Measurements from ENCODE around the gene AP2M1.

AP2M1 gene

GRCh38 chr3:184230603-184231528, 56.2 kb downstream of the AP2M1 start:
- ChIA-PET CTCF (interaction anchor here (1.3 to 8.6 kb wide), 5 partner anchors 9 to 22 kb away, joined by 4 to 160 read pairs (median 70); partner anchors contain the start of gene EEF1AKMT4), POLR2A (no interaction called here)
- no peak for TF ChIP-seq CTCF (IDR thresholded peaks at IDR 0.05; ENCODE audit: control extremely low read depth, extremely low read depth, low read depth, missing control alignments)
- no peak for DNase-seq (ENCODE audit: extremely low spot score)

- POLR2A ChIA-PET, result no interaction called here
- CTCF ChIA-PET, result interaction anchor here (1.3 to 1.4 kb wide), 2 partner anchors 11 to 18 kb away, joined by 4 to 5 read pairs; partner anchors contain the start of gene EEF1AKMT4
- TF ChIP-seq CTCF (IDR thresholded peaks at IDR 0.05; ENCODE audit: control extremely low read depth, extremely low read depth, low read depth, missing control alignments), result no peak
- no peak for DNase-seq (ENCODE audit: extremely low spot score)
Observed at GRCh38 chr3:184231671-184232070, 57.0 kb downstream of the AP2M1 start.

GRCh38 chr3:184233127-184233843, 58.6 kb downstream of the AP2M1 start:
- ChIA-PET POLR2A (interaction anchor here (0.6 kb wide), 1 partner anchor 36 kb away, joined by 3 read pairs; no protein-coding TSS in a partner anchor), CTCF (interaction anchor here (1.6 kb wide), 1 partner anchor 338 kb away, joined by 5 read pairs; no protein-coding TSS in a partner anchor)
- no peak for DNase-seq (ENCODE audit: extremely low spot score)
- no peak for TF ChIP-seq CTCF (IDR thresholded peaks at IDR 0.05; ENCODE audit: control extremely low read depth, extremely low read depth, low read depth, missing control alignments)
